Loucy (cell line): ENCODE measurements around the gene SRGAP1.
"Not testable (repeated sequence)": the region's sequence is repeated elsewhere in the genome, so short reads cannot be mapped to it uniquely, and the experiment has no call there.

Experiments
- CTCF ChIP-seq: fragments of 200-600 bp; sonication (generic); conservative IDR thresholded peaks from 2 replicates; pipeline ENCODE4 v1.5.1; 2014; ENCODE audit warnings: mild to moderate bottlenecking, antibody characterized with exemption, low read length
- EZH2phosphoT487 ChIP-seq: fragments of 200-600 bp; IDR thresholded peaks from 2 replicates; pipeline ENCODE4 v1.6.1; 2018; ENCODE audit warnings: antibody characterized with exemption, mild to moderate bottlenecking, moderate library complexity, borderline replicate concordance

- not testable (repeated sequence) for TF ChIP-seq CTCF, EZH2phosphoT487
Observed at GRCh38 chr12:64132672-64133071, 288.2 kb downstream of the SRGAP1 start.
